ENCODE data around the gene LDHAL6A.

The LDHAL6A gene

GRCh38 chr11:18479063-18479462, 23.4 kb downstream of the LDHAL6A start:
- TF ChIP-seq, protein P1, sequence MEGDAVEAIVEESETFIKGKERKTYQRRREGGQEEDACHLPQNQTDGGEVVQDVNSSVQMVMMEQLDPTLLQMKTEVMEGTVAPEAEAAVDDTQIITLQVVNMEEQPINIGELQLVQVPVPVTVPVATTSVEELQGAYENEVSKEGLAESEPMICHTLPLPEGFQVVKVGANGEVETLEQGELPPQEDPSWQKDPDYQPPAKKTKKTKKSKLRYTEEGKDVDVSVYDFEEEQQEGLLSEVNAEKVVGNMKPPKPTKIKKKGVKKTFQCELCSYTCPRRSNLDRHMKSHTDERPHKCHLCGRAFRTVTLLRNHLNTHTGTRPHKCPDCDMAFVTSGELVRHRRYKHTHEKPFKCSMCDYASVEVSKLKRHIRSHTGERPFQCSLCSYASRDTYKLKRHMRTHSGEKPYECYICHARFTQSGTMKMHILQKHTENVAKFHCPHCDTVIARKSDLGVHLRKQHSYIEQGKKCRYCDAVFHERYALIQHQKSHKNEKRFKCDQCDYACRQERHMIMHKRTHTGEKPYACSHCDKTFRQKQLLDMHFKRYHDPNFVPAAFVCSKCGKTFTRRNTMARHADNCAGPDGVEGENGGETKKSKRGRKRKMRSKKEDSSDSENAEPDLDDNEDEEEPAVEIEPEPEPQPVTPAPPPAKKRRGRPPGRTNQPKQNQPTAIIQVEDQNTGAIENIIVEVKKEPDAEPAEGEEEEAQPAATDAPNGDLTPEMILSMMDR (IDR thresholded peaks at IDR 0.05; ENCODE audit: control extremely low read depth, extremely low read depth, low read depth, missing control alignments), result no peak
- CTCF ChIA-PET, result interaction anchor here (1.2 to 1.8 kb wide), 2 partner anchors 15 to 30 kb away, joined by 4 to 5 read pairs; no protein-coding TSS in a partner anchor
- POLR2A ChIA-PET, result interaction anchor here (0.6 kb wide), 1 partner anchor 85 kb away, joined by 3 read pairs; the partner anchor contains the start of gene LDHA
- DNase-seq (ENCODE audit: extremely low spot score), result no peak

GRCh38 chr11:18485913-18486528, 30.4 kb downstream of the LDHAL6A start:
- ChIA-PET POLR2A (no interaction called here), CTCF (no interaction called here)
- peak; percentile 36 for DNase-seq (ENCODE audit: extremely low spot score)
- TF ChIP-seq, protein P1 (IDR thresholded peaks at IDR 0.05; ENCODE audit: control extremely low read depth, extremely low read depth, low read depth, missing control alignments), result no peak

DNA sequence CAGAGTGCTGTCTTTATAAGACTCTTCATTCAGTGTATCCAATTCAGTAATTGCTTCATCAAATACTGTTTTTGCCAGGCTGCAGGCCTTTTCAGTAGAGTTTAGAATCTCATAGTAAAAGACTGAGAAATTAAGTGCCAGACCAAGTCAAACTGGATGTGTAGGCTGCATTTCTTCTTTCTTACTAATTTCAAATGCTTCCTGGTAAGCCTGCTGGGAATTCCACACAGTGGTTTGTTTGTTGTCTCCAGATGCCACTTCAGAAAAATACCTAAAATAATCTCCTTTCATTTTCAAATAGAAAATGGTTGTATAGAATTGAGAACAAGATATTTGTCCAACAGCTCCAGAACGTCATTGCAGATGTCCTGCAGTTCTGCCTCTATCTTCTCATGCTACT, 34.7 kb downstream of the LDHAL6A start:
- DNase-seq (ENCODE audit: extremely low spot score), result no peak
- TF ChIP-seq, protein P1 (IDR thresholded peaks at IDR 0.05; ENCODE audit: control extremely low read depth, extremely low read depth, low read depth, missing control alignments), result no peak
- ChIA-PET POLR2A (no interaction called here), CTCF (interaction anchor here (1.3 to 2.1 kb wide), 3 partner anchors 14 to 33 kb away, joined by 3 to 6 read pairs (median 5); no protein-coding TSS in a partner anchor)

- POLR2A ChIA-PET, result no interaction called here
- TF ChIP-seq, protein P1 (IDR thresholded peaks at IDR 0.05; ENCODE audit: control extremely low read depth, extremely low read depth, low read depth, missing control alignments), result no peak
- no peak for DNase-seq (ENCODE audit: extremely low spot score)
- CTCF ChIA-PET, result interaction anchor here (0.8 to 2.1 kb wide), 8 partner anchors 11 to 375 kb away, joined by 3 to 6 read pairs (median 3); no protein-coding TSS in a partner anchor
These were observed 35.3 kb downstream of the LDHAL6A start for GRCh38 chr11:18490736-18491485.

GRCh38 chr11:18491924-18492323, 36.3 kb downstream of the LDHAL6A start:
- TF ChIP-seq, protein P1 (IDR thresholded peaks at IDR 0.05; ENCODE audit: control extremely low read depth, extremely low read depth, low read depth, missing control alignments), result no peak
- no peak for DNase-seq (ENCODE audit: extremely low spot score)
- CTCF ChIA-PET, result interaction anchor here (0.8 to 2.1 kb wide), 6 partner anchors 10 to 376 kb away, joined by 3 to 6 read pairs (median 3); no protein-coding TSS in a partner anchor
- POLR2A ChIA-PET, result no interaction called here

- TF ChIP-seq, protein P1 (IDR thresholded peaks at IDR 0.05; ENCODE audit: control extremely low read depth, extremely low read depth, low read depth, missing control alignments), result no peak
- POLR2A ChIA-PET, result no interaction called here
- no peak for DNase-seq (ENCODE audit: extremely low spot score)
- CTCF ChIA-PET, result interaction anchor here (1.0 to 1.5 kb wide), 3 partner anchors 13 to 238 kb away, joined by 3 to 4 read pairs (median 3); no protein-coding TSS in a partner anchor
These were observed 37.2 kb downstream of the LDHAL6A start for GRCh38 chr11:18492888-18493287.
